Measurements from ENCODE around the gene EXOC3L4. TPM values are rescaled to one million over a fixed set of nuclear protein-coding genes. Genes with fewer than 3 reads are reported as not detected.

The EXOC3L4 gene
- total RNA-seq, 1 donor from 2014 or later, result 0.81 TPM

- Mint-ChIP-seq H3K27ac (ENCODE audit: unreplicated experiment) (no peak overlapping the region), H3K4me1 (ENCODE audit: low read depth, unreplicated experiment) (peaks cover 6% of the 10 kb centered on the region), H3K36me3 (ENCODE audit: unreplicated experiment) (peaks cover 5% of the 10 kb centered on the region), H3K27me3 (ENCODE audit: unreplicated experiment) (peaks cover 12% of the 10 kb centered on the region), H3K4me3 (ENCODE audit: unreplicated experiment) (no peak overlapping the region), H3K9me3 (ENCODE audit: unreplicated experiment) (peaks cover 6% of the 10 kb centered on the region)
- no peak for DNase-seq
- TF ChIP-seq, protein P1, sequence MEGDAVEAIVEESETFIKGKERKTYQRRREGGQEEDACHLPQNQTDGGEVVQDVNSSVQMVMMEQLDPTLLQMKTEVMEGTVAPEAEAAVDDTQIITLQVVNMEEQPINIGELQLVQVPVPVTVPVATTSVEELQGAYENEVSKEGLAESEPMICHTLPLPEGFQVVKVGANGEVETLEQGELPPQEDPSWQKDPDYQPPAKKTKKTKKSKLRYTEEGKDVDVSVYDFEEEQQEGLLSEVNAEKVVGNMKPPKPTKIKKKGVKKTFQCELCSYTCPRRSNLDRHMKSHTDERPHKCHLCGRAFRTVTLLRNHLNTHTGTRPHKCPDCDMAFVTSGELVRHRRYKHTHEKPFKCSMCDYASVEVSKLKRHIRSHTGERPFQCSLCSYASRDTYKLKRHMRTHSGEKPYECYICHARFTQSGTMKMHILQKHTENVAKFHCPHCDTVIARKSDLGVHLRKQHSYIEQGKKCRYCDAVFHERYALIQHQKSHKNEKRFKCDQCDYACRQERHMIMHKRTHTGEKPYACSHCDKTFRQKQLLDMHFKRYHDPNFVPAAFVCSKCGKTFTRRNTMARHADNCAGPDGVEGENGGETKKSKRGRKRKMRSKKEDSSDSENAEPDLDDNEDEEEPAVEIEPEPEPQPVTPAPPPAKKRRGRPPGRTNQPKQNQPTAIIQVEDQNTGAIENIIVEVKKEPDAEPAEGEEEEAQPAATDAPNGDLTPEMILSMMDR (IDR thresholded peaks at IDR 0.05; ENCODE audit: partially characterized antibody, unreplicated experiment), result no peak
These were observed 41.1 kb downstream of the EXOC3L4 start for GRCh38 chr14:103135333-103136260.

- TF ChIP-seq, protein P1 (IDR thresholded peaks at IDR 0.05; ENCODE audit: partially characterized antibody, unreplicated experiment), result no peak
- no peak for DNase-seq
- Mint-ChIP-seq H3K27ac (ENCODE audit: unreplicated experiment) (peak overlapping the region; percentile 68), H3K4me1 (ENCODE audit: low read depth, unreplicated experiment) (peaks cover 11% of the 10 kb centered on the region), H3K27me3 (ENCODE audit: unreplicated experiment) (peaks cover 10% of the 10 kb centered on the region), H3K36me3 (ENCODE audit: unreplicated experiment) (peaks cover 5% of the 10 kb centered on the region), H3K4me3 (ENCODE audit: unreplicated experiment) (no peak overlapping the region), H3K9me3 (ENCODE audit: unreplicated experiment) (peaks cover 8% of the 10 kb centered on the region)
These were observed 42.1 kb downstream of the EXOC3L4 start for GRCh38 chr14:103136388-103137271.

- TF ChIP-seq, protein P1 (IDR thresholded peaks at IDR 0.05; ENCODE audit: partially characterized antibody, unreplicated experiment), result no peak
- Mint-ChIP-seq H3K4me1 (ENCODE audit: low read depth, unreplicated experiment) (peaks cover 22% of the 10 kb centered on the region), H3K4me3 (ENCODE audit: unreplicated experiment) (no peak overlapping the region), H3K27ac (ENCODE audit: unreplicated experiment) (no peak overlapping the region), H3K36me3 (ENCODE audit: unreplicated experiment) (peaks cover 5% of the 10 kb centered on the region), H3K9me3 (ENCODE audit: unreplicated experiment) (peaks cover 10% of the 10 kb centered on the region), H3K27me3 (ENCODE audit: unreplicated experiment) (peaks cover 7% of the 10 kb centered on the region)
- DNase-seq, result no peak
These were observed 43.3 kb downstream of the EXOC3L4 start for GRCh38 chr14:103137689-103138300.

DNA sequence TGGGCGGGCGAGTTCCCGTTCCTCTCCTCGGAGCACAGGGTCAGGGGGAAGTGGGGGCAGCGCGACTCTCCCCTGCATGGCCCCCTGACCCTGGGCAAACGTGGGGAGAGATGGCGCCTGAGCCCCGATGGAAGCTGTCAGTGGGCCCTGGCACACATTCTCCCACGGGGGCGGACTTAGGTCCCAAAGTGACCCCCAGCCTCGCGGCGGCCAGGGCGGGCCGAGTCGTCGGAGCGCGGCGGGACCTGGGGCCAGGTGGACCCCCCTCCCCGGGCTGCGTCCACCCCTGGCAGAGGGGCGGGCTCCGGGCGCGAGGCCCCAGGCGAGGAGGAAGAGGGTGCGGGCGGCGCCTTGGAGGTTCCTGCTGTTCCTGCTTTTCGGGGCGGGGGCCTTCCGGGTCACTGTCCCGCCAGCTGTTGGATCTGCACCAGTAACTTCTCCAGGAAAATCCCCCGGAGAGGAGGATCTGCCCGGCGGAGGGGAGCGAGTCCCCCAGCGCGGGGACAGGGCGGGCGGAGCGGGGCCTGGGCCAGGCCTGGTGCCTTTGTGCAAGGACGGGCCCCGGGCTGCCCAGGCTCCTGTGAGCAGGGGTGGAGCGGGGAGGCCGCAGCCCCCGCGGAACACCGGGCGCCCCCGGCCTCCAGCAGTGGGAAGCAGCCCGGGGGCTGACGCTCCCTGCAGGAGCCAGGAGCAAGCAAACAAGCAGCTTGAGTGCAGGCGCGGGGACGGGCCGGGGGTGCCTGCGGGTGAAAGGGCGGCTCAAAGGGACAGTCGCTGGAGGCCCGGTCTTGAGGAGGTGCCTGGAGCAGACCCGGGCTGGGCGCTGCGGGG lies 44.0 kb downstream of the EXOC3L4 start:
- H3K27ac Mint-ChIP-seq (ENCODE audit: unreplicated experiment), result no peak overlapping the region
- peaks cover 29% of the 10 kb centered on the region for H3K4me1 Mint-ChIP-seq (ENCODE audit: low read depth, unreplicated experiment)
- TF ChIP-seq, protein P1 (IDR thresholded peaks at IDR 0.05; ENCODE audit: partially characterized antibody, unreplicated experiment), result no peak
- peak; percentile 54 for DNase-seq
- peaks cover 9% of the 10 kb centered on the region for H3K9me3 Mint-ChIP-seq (ENCODE audit: unreplicated experiment)
- H3K36me3 Mint-ChIP-seq (ENCODE audit: unreplicated experiment), result peaks cover 5% of the 10 kb centered on the region
- peaks cover 7% of the 10 kb centered on the region for H3K27me3 Mint-ChIP-seq (ENCODE audit: unreplicated experiment)
- H3K4me3 Mint-ChIP-seq (ENCODE audit: unreplicated experiment), result peak overlapping the region; percentile 49
